MM.1S (cell line): Measurements from ENCODE around the gene NSMF.
A peak's percentile ranks its signal among the peaks of the same experiment; 100 is the strongest.

ENCODE experiments used
- DNase-seq: peaks from one replicate; pipeline ENCODE4 v3.0.0-alpha.2; 2015
- H2AFZ ChIP-seq: fragments of 300-600 bp; sonication (generic); 2 replicates; pipeline ENCODE4 v1.6.0; 2016; ENCODE audit warnings: antibody characterized with exemption, low read length
- H3F3A ChIP-seq: fragments of 300-600 bp; sonication (generic); 2 replicates; pipeline ENCODE4 v1.6.1; 2016; ENCODE audit warnings: mild to moderate bottlenecking, antibody characterized with exemption, low read length, moderate library complexity, mixed read lengths; ENCODE audit not compliant: insufficient read depth
- H3K27ac ChIP-seq: fragments of 300-600 bp; sonication (generic); 2 replicates; pipeline ENCODE4 v1.5.1; 2016; ENCODE audit warnings: mild to moderate bottlenecking, low read length
- H3K27me3 ChIP-seq: fragments of 300-600 bp; sonication (generic); replicated peaks from 2 replicates; pipeline ENCODE4 v1.6.0; 2016; ENCODE audit warnings: low read length; ENCODE audit not compliant: insufficient read depth
- H3K36me3 ChIP-seq: fragments of 300-600 bp; sonication (generic); replicated peaks from 2 replicates; pipeline ENCODE4 v1.6.1; 2016; ENCODE audit warnings: mild to moderate bottlenecking, low read length, mixed read lengths; ENCODE audit not compliant: insufficient read depth
- H3K4me1 ChIP-seq: fragments of 300-600 bp; sonication (generic); 2 replicates; pipeline ENCODE4 v1.6.1; 2016; ENCODE audit warnings: low read length, mixed read lengths
- H3K4me2 ChIP-seq: fragments of 300-600 bp; sonication (generic); 2 replicates; pipeline ENCODE4 v1.6.0; 2016; ENCODE audit warnings: low read depth, low read length
- H3K4me3 ChIP-seq: fragments of 300-600 bp; sonication (generic); 2 replicates; pipeline ENCODE4 v1.5.1; 2016; ENCODE audit warnings: low read length, mixed read lengths
- H3K79me2 ChIP-seq: fragments of 300-600 bp; sonication (generic); 2 replicates; pipeline ENCODE4 v1.6.1; 2016; ENCODE audit warnings: mixed run types, low read length, mixed read lengths
- H3K9ac ChIP-seq: fragments of 300-600 bp; sonication (generic); 2 replicates; pipeline ENCODE4 v1.6.1; 2016; ENCODE audit warnings: low read length, mixed read lengths
- H3K9me2 ChIP-seq: fragments of 300-600 bp; sonication (generic); replicated peaks from 2 replicates; pipeline ENCODE4 v1.6.1; 2016; ENCODE audit warnings: mild to moderate bottlenecking, low read length, mixed read lengths; ENCODE audit not compliant: insufficient read depth
- H3K9me3 ChIP-seq: fragments of 300-600 bp; sonication (generic); replicated peaks from 2 replicates; pipeline ENCODE4 v1.6.1; 2016; ENCODE audit warnings: mild to moderate bottlenecking, low read length, mixed read lengths; ENCODE audit not compliant: insufficient read depth
- H4K20me1 ChIP-seq: fragments of 300-600 bp; sonication (generic); 2 replicates; pipeline ENCODE4 v1.6.1; 2016; ENCODE audit warnings: mild to moderate bottlenecking, low read length, moderate library complexity, mixed read lengths; ENCODE audit not compliant: insufficient read depth
- EZH2 ChIP-seq: fragments of 300-600 bp; sonication (generic); optimal IDR thresholded peaks from 2 replicates; pipeline ENCODE3; 2017; ENCODE audit warnings: low read depth, mild to moderate bottlenecking, antibody characterized with exemption, low read length, mixed read lengths
- EZH2phosphoT487 ChIP-seq: fragments of 300-600 bp; sonication (generic); IDR thresholded peaks from 2 replicates; pipeline ENCODE4 v1.6.1; 2018; ENCODE audit warnings: antibody characterized with exemption, low read length
- TF ChIP-seq, protein P1 (sequence below): fragments of 300-600 bp; sonication (generic); IDR thresholded peaks from 2 replicates; pipeline ENCODE4 v1.5.1; 2016; ENCODE audit warnings: antibody characterized with exemption, low read length, mixed read lengths

NSMF gene

DNA sequence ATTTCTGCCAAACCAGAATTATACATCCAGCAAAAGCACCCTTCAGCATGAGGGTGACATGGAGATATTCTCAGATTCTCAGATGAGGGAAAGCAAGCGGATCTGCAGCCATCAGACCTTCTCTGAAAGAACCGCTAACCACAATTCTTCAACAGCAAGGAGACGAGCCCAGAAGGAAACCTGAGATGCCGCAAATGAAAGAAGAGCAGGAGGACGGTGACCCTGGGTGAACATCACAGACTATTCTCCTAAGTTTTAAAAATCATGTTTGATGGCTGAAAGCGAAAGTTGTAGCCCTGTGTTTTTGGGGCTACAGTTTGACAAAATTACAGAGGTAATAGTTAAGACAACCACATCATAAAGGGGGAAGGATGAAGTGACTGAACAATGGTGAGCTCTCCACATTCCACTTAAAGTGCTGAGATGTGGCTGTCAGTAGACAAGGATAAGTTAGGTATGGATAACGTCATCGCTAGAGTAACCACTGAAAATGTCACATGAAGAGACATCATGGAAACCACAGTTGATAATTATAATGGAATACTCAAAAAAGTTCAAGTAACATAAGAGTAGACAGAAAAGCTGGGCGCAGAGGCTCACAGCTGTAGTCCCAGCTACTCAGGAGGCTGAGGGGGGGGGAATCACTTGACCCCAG, 31.5 kb upstream of the NSMF start:
- Histone ChIP-seq H3K9me3 (no peaks in the 10 kb centered on the region), H3K27ac (no peak overlapping the region; the same call in 1 of the 2 replicates), H3K9me2 (no peaks in the 10 kb centered on the region), H3F3A (peaks cover 10% of the 10 kb centered on the region; the same call in 1 of the 2 replicates), H4K20me1 (no peaks in the 10 kb centered on the region), H2AFZ (no peak overlapping the region), H3K36me3 (no peaks in the 10 kb centered on the region), H3K4me3 (no peak overlapping the region), H3K27me3 (peaks cover 50% of the 10 kb centered on the region), H3K79me2 (no peaks in the 10 kb centered on the region), H3K4me1 (peaks cover 18% of the 10 kb centered on the region; the same call in 1 of the 2 replicates), H3K9ac (no peak overlapping the region), H3K4me2 (peak overlapping the region; percentile 38; the same call in 1 of the 2 replicates)
- DNase-seq = peak; percentile 36
- TF ChIP-seq EZH2phosphoT487 = no peak

DNA sequence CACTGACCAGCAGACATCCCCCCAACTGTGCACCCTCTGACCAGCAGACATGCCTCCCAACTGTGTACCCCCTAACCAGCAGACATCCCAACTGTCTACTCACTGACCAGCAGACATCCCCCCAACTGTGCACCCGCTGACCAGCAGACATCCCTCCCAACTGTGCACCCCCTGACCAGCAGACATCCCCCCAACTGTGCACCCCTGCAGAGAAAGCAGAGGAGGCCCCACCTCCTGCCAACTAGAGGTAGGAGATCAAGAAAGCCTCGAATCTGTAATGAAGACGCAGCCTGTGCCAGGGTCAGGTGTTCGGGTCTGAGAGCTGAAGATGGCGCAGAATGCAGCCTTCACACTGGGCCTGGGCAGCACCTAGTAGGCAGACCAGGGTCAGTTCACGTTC, 29.8 kb upstream of the NSMF start:
- Histone ChIP-seq H3K79me2 (no peaks in the 10 kb centered on the region), H3K4me1 (peaks cover 18% of the 10 kb centered on the region; the same call in 1 of the 2 replicates), H3K36me3 (no peaks in the 10 kb centered on the region), H4K20me1 (no peaks in the 10 kb centered on the region), H2AFZ (no peak overlapping the region), H3K9me2 (no peaks in the 10 kb centered on the region), H3K9me3 (no peaks in the 10 kb centered on the region), H3K4me3 (no peak overlapping the region), H3K4me2 (no peak overlapping the region), H3F3A (peaks cover 10% of the 10 kb centered on the region; the same call in 1 of the 2 replicates), H3K27me3 (peaks cover 44% of the 10 kb centered on the region), H3K9ac (no peak overlapping the region), H3K27ac (no peak overlapping the region)
- DNase-seq = no peak
- TF ChIP-seq EZH2phosphoT487 (no peak), EZH2 (no peak)
- TF ChIP-seq, protein P1, sequence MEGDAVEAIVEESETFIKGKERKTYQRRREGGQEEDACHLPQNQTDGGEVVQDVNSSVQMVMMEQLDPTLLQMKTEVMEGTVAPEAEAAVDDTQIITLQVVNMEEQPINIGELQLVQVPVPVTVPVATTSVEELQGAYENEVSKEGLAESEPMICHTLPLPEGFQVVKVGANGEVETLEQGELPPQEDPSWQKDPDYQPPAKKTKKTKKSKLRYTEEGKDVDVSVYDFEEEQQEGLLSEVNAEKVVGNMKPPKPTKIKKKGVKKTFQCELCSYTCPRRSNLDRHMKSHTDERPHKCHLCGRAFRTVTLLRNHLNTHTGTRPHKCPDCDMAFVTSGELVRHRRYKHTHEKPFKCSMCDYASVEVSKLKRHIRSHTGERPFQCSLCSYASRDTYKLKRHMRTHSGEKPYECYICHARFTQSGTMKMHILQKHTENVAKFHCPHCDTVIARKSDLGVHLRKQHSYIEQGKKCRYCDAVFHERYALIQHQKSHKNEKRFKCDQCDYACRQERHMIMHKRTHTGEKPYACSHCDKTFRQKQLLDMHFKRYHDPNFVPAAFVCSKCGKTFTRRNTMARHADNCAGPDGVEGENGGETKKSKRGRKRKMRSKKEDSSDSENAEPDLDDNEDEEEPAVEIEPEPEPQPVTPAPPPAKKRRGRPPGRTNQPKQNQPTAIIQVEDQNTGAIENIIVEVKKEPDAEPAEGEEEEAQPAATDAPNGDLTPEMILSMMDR = no peak

DNA sequence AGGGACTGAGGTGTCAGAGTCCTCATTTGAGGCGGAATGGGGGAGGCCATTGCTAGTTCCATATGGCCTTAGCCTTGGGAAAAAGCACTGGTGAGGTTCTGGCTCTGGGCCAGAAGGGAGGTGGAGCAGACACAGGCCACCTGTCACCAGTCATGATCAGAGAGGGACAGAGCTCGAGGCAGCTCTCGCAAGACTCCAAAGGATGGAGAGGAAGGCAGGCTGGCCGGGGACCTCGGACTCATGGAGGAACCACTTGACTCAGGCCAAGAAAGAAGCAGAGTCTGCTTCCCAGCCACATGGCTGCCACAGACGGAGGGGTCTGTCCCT, 29.2 kb upstream of the NSMF start:
- TF ChIP-seq, protein P1 = no peak
- TF ChIP-seq EZH2phosphoT487 = no peak
- TF ChIP-seq EZH2 = no peak
- Histone ChIP-seq H3K79me2 (no peaks in the 10 kb centered on the region), H3K9me2 (no peaks in the 10 kb centered on the region), H3K4me3 (no peak overlapping the region), H3F3A (peaks cover 10% of the 10 kb centered on the region; the same call in 1 of the 2 replicates), H3K4me1 (peaks cover 18% of the 10 kb centered on the region; the same call in 1 of the 2 replicates), H3K9ac (no peak overlapping the region), H3K36me3 (no peaks in the 10 kb centered on the region), H3K27me3 (peaks cover 44% of the 10 kb centered on the region), H4K20me1 (no peaks in the 10 kb centered on the region), H3K4me2 (no peak overlapping the region), H2AFZ (no peak overlapping the region), H3K27ac (no peak overlapping the region), H3K9me3 (no peaks in the 10 kb centered on the region)
- DNase-seq = no peak
